Spinal cord (tissue), 10 donors: ENCODE measurements around the gene MRPL10. TPM values are rescaled to one million over a fixed set of nuclear protein-coding genes. Genes with fewer than 3 reads are reported as not detected.

Experiments used
- DNase-seq, 6 donors: peaks; one replicate each; pipeline versions ENCODE4 v3.0.0 to v3.0.0-alpha.2; 2013 to 2015; ENCODE audit warnings: low spot score in 6 of 6, low read depth in 4 of 6
- H3K27ac ChIP-seq: one replicate; pipeline ENCODE4 v1.5.1; 2013; ENCODE audit warnings: low read depth, low read length, control low read depth
- H3K27me3 ChIP-seq: one replicate; pipeline ENCODE4 v1.6.1; 2013; ENCODE audit warnings: low read length; ENCODE audit not compliant: control insufficient read depth, insufficient read depth
- H3K36me3 ChIP-seq: one replicate; pipeline ENCODE4 v1.6.1; 2013; ENCODE audit warnings: low read length; ENCODE audit not compliant: control insufficient read depth, insufficient read depth
- H3K4me1 ChIP-seq: one replicate; pipeline ENCODE4 v1.6.1; 2013; ENCODE audit warnings: low read length; ENCODE audit not compliant: control insufficient read depth, insufficient read depth
- H3K4me3 ChIP-seq: one replicate; pipeline ENCODE4 v1.5.1; 2013; ENCODE audit warnings: low read depth, low read length, control low read depth
- H3K9me3 ChIP-seq: one replicate; pipeline ENCODE4 v1.6.1; 2013; ENCODE audit warnings: low read length; ENCODE audit not compliant: control insufficient read depth, insufficient read depth
- WGBS: methylation state at CpG from one replicate; pipeline ENCODE4 v1.1.5; 2013; ENCODE audit warnings: missing lambda C conversion rate; ENCODE audit not compliant: insufficient coverage; 5-methylcytosine and 5-hydroxymethylcytosine counted together
- polyA plus RNA-seq, 2 donors: library from polyadenylated mRNA; unstranded; fragments of 120-200 nt; gene quantifications; one replicate each; pipeline ENCODE4 v1.2.1, GENCODE V29; 2013; ENCODE audit not compliant: insufficient read length in 2 of 2
- total RNA-seq, 2 donors: library from RNA; depleted of rRNA in 1 of 2; stranded (reverse); fragments of 120-200 nt in 1 of 2; fragments of >200 nt in 1 of 2; gene quantifications; one replicate each; pipeline versions ENCODE4 v1.2.3 to v1.2.4, GENCODE V29; 2013 to 2014
- donor health status: healthy.

MRPL10 gene
- total and polyA plus RNA-seq, 4 donors, result 10.6 to 40.8 (median 33.8) TPM

DNA sequence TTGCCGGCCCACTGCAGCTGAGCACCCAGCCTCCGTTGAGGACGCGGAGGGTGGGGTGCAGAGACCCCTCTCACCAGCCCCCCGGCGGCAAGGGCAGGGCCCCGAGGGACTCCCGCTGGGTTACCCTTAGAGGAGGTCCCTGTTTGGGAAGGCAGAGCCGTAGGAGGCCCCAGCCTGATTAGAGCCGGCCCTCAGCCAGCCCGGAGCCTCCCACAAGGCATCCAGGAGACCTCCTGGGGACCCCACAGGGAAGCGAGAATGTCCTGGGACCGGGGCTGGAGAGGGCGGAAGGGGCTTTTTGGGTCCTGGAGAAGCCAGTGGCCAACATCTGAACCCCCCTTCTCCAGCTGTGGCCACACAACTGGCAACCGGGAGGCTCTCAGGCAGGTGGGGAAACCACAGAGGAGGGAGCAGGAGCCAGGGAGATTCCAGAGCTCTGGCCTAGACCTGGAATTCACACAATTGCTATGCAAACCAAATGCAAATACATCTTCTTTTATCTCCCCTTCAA is 41.4 kb upstream of the MRPL10 start:
- WGBS, result 13% methylated on average over 13 of the region's 15 CpGs
- peaks cover 23% of the 10 kb centered on the region for H3K4me1 ChIP-seq
- DNase-seq, result no peak
- no peaks in the 10 kb centered on the region for H3K36me3 ChIP-seq
- H3K27me3 ChIP-seq, result peaks cover 65% of the 10 kb centered on the region
- no peaks in the 10 kb centered on the region for H3K9me3 ChIP-seq
- H3K27ac ChIP-seq, result no peak overlapping the region
- H3K4me3 ChIP-seq, result no peak overlapping the region

DNA sequence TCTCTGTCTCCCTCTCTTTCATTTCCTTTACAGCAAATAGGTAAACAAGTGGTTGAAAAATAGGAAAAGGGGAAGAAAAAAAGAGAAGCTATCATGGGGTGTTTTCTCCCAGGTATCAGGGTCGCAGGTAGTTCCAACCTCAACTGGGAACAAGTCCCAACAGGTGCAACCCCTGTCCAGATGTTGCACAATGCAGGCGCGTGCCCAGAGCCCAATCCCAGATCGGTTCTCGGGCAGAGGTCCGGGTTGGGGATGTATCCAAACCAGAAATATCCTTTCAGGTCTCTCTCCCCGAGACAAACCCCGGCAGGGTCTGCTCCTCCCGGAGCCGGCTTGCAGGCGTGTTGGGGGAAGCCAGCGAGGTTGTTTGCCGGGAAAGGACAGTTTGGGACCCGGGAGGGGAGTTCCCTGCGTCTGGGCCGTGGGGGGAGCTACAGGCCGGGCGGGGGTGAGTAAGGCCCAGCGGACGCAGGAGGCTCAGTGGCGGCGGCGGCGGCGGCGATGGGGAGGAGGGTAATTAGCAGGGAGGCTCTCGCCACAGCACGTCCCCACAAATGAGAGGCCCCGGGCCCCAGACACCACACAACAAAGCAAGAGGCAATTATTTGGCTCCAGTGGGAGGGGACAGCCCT is 40.8 kb upstream of the MRPL10 start:
- Histone ChIP-seq H3K36me3 (no peaks in the 10 kb centered on the region), H3K27ac (no peak overlapping the region), H3K27me3 (peaks cover 61% of the 10 kb centered on the region), H3K4me1 (peaks cover 17% of the 10 kb centered on the region), H3K4me3 (no peak overlapping the region), H3K9me3 (no peaks in the 10 kb centered on the region)
- no peak for DNase-seq
- WGBS, result 8% methylated on average over 14 of the region's 29 CpGs

DNA sequence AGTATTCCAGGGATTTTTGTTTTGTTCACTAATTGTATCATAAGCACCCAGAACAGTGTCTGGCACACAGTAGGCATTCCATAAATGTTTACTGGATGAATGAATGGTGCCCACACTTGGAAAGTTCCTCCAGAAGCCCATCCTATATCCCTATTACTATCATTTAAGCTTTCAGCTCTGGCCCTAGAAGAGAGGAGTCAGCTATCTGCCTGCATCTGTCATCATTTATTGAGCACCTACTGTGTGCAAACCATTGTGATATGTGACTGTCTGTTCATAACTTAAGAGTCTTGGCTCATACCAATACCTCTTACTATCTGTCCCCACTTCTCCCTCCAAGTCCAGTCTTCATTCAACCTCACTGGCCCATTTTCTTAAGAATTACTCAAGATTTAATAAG is 39.7 kb upstream of the MRPL10 start:
- no peak for DNase-seq
- no peaks in the 10 kb centered on the region for H3K36me3 ChIP-seq
- no peaks in the 10 kb centered on the region for H3K9me3 ChIP-seq
- H3K4me1 ChIP-seq, result peaks cover 20% of the 10 kb centered on the region
- H3K27me3 ChIP-seq, result peaks cover 64% of the 10 kb centered on the region
- H3K4me3 ChIP-seq, result no peak overlapping the region
- no peak overlapping the region for H3K27ac ChIP-seq

DNA sequence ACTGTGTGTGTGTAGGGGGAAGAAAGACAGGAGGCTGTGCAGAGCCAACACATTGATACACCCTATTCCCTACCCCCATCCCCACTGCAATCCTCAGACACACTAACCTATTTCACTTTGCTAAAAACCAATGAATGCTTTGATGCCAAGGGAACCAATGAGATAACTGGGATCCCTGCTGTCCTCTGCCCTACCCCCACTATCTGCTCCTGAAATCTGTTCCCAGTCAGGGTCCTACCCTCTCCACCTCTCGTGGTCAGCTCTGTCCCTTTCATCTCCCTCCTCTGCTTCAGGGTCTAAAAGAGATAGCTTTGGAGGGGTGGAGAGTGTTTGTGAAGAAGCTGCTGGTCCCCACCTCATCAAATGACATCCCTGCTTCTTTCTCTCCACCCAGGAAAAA is 38.7 kb upstream of the MRPL10 start:
- no peaks in the 10 kb centered on the region for H3K36me3 ChIP-seq
- no peak for DNase-seq
- WGBS, result no CpG with 5 or more reads among the region's 1 CpG
- H3K4me1 ChIP-seq, result peaks cover 20% of the 10 kb centered on the region
- peaks cover 68% of the 10 kb centered on the region for H3K27me3 ChIP-seq
- no peak overlapping the region for H3K4me3 ChIP-seq
- no peak overlapping the region for H3K27ac ChIP-seq
- H3K9me3 ChIP-seq, result no peaks in the 10 kb centered on the region

DNA sequence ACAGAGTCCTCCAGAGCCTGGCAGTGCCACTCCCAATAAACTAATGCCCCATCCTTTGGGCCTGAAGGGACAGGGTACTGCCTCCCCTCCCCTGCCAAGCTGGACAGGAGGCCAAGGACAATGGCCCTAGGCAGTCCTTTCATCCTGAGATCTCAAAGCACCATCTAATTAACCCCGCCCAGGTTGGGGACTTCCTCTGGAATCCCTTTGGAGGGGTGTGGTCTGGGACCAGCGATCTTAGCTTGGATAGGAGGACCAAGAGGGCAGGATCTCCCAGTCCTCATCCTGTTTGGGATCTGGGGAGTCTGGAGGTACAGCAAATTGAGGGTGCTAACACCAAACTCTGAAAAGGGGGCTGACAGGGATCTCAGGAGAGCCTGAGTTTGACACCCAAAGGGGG is 37.8 kb upstream of the MRPL10 start:
- Histone ChIP-seq H3K9me3 (no peaks in the 10 kb centered on the region), H3K27me3 (peaks cover 60% of the 10 kb centered on the region), H3K4me3 (no peak overlapping the region), H3K27ac (no peak overlapping the region), H3K36me3 (no peaks in the 10 kb centered on the region), H3K4me1 (peaks cover 22% of the 10 kb centered on the region)
- no peak for DNase-seq
- WGBS, result 13% methylated on average over 1 of the region's 2 CpGs

DNA sequence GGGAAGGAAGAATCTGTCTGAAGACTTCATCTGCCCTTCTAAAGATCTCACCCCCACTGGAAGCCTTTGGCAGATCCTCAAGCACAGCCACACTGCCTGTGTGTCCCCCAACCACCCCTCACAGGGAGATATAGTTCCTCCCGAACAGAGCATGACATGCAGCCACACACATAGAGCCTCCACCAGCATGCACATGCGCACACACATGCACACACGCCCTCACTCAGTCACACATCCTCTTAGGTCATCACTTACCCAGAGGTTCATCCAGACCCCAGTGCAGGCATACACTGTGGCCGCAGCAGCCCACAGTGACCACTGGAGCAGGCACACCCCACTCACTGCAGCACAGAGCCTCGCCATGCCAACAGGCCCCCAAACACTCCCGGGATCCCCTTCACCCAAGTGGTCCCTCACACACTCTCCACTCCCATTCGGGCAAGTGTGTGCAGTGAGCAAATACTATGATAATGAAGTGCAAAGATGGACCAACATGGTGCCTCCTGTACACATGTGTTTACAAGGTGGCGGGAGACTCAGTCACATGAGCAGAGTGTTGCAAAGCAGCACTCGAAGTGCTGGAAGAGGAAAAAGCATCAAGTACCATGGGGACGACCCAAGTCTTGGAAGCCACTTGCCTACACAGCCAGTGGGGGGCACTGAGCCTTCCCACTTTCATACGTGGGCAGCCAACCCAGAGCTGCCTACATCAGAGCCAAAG is 36.6 kb upstream of the MRPL10 start:
- Histone ChIP-seq H3K27ac (no peak overlapping the region), H3K9me3 (no peaks in the 10 kb centered on the region), H3K27me3 (peaks cover 51% of the 10 kb centered on the region), H3K36me3 (no peaks in the 10 kb centered on the region), H3K4me1 (peaks cover 22% of the 10 kb centered on the region), H3K4me3 (no peak overlapping the region)
- DNase-seq, result no peak
- 86% methylated on average over 9 of the region's 11 CpGs for WGBS

DNA sequence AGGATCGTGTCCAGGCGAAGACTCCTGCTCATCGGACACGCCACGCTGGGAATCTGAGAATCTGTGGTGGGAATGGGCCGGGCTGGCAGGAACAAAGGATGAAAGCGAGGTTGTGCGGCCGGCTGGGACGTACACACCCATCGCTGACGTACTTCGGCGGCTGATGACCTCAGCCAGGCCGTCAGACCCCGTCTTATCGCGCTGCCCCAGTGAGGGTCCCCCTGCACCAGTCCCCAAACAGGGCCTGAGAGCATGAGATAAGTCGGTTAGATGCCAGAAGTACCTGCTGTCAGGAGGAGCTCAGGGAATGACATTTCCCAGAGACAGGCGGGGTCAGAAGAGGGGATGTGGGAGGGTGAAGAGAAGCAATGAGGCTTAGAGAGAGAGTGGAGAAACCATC is 35.6 kb upstream of the MRPL10 start:
- H3K9me3 ChIP-seq, result no peaks in the 10 kb centered on the region
- H3K27me3 ChIP-seq, result peaks cover 40% of the 10 kb centered on the region
- peaks cover 16% of the 10 kb centered on the region for H3K4me1 ChIP-seq
- H3K4me3 ChIP-seq, result no peak overlapping the region
- 49% methylated on average over 20 of the region's 20 CpGs for WGBS
- no peaks in the 10 kb centered on the region for H3K36me3 ChIP-seq
- H3K27ac ChIP-seq, result no peak overlapping the region
- DNase-seq, result no peak

DNA sequence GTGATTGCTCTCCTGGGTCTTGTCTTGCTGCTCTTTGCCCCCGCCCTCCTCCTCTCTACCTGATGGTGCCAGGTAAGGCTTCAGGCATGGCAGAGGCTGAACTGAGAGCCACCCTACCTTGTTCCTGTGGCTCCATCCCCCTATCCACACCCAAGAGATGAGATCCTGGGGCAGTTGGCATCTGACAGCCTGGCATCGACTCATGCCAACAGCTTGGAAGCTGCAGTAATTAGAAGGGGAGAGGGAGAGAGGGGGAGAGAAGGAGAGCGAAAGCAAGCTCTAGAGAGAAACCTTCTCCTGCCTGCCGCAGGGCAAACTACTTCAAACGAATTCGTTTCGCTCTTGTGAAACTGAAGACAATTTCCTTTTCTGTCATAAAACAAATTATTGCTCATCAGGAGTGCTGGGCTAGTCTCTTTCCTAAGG is 33.5 kb upstream of the MRPL10 start:
- DNase-seq, result peak in 2 of 6 donors; percentile 68 to 69
- Histone ChIP-seq H3K4me1 (peaks cover 16% of the 10 kb centered on the region), H3K27me3 (peaks cover 23% of the 10 kb centered on the region), H3K36me3 (no peaks in the 10 kb centered on the region), H3K4me3 (no peak overlapping the region), H3K9me3 (no peaks in the 10 kb centered on the region), H3K27ac (no peak overlapping the region)
- WGBS, result 26% methylated on average over 6 of the region's 7 CpGs

DNA sequence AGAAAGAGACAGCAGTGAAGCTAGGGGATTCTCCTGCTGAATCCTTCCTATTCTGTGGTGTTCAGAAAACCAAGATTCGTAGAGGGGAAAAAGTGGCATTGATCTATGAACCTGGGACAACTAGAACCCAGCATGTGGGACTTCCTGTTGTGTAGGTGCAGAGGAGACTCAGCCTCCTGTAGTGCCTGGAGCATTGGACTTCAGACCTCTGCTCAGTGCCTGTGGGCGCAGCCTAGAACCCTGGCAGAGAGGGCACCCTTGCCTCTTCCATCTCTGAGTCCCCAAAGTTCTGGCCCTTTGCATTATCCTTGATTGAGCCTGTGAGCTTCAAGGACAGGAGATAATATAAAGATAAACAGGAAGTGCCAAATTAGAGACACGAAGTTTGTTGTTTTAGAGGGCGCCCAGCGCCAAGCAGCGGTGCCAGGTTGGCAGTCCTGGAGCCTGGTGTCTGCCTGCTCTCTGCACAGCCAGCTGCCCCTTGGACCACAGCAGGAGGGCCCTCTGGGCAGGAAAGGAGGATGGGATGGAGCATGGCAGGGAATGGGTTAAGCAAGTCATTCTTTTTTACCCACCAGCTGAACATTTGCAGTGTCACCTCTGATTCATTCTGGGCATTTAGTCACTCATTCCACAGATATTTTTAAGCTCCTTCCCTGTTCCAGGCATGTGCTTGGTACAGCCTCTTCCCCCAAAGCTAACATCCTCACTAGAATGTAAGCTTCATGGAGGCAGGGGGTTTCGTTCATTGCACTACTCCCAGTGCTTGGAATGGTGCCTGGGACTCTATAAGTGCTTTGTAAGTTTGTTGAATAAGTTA is 31.5 kb upstream of the MRPL10 start:
- Histone ChIP-seq H3K27me3 (peaks cover 17% of the 10 kb centered on the region), H3K4me3 (no peak overlapping the region), H3K27ac (no peak overlapping the region), H3K36me3 (no peaks in the 10 kb centered on the region), H3K4me1 (peaks cover 13% of the 10 kb centered on the region), H3K9me3 (no peaks in the 10 kb centered on the region)
- no peak for DNase-seq
- 76% methylated on average over 6 of the region's 7 CpGs for WGBS
